HepG2 (cell line): ENCODE results near the gene MAB21L4. TPM values are rescaled to one million over a fixed set of nuclear protein-coding genes. Genes with fewer than 3 reads are reported as not detected.

Experiments used
- DBP ChIP-seq: sonication (generic); formaldehyde crosslinking; IDR thresholded peaks from 2 replicates; pipeline ENCODE4 v1.4.0; 2020; ENCODE audit warnings: missing genetic modification reagents; ENCODE audit errors: not compliant biosample characterization
- HNRNPK ChIP-seq: fragments of 200-400 bp; formaldehyde crosslinking; IDR thresholded peaks from 2 replicates; pipeline ENCODE4 v1.6.1; 2018; ENCODE audit warnings: low read length, low read depth, moderate library complexity, mild to moderate bottlenecking; ENCODE audit not compliant: poor library complexity, severe bottlenecking
- HOMEZ ChIP-seq: IDR thresholded peaks from 2 replicates; pipeline ENCODE4 v1.6.1; 2016; ENCODE audit warnings: low read depth
- IKZF1 ChIP-seq: fragments of 450-650 bp; IDR thresholded peaks from 2 replicates; pipeline ENCODE4 v1.7.1; 2016
- JARID2 ChIP-seq: sonication (generic); formaldehyde crosslinking; IDR thresholded peaks from 2 replicates; pipeline ENCODE4 v1.8.1; 2023; ENCODE audit warnings: missing genetic modification reagents, inconsistent platforms; ENCODE audit not compliant: insufficient replicate concordance
- PRDM10 ChIP-seq: sonication (generic); formaldehyde crosslinking; IDR thresholded peaks from 2 replicates; pipeline ENCODE4 v1.4.0; 2020; ENCODE audit warnings: low read depth, missing genetic modification reagents
- RELA ChIP-seq: sonication (generic); formaldehyde crosslinking; IDR thresholded peaks from 2 replicates; pipeline ENCODE4 v1.4.0; 2020; ENCODE audit warnings: missing genetic modification reagents
- THAP9 ChIP-seq: sonication (generic); formaldehyde crosslinking; IDR thresholded peaks from 2 replicates; pipeline ENCODE4; 2020; ENCODE audit warnings: missing genetic modification reagents, mild to moderate bottlenecking, borderline replicate concordance
- U2AF2 ChIP-seq: fragments of 200-400 bp; formaldehyde crosslinking; IDR thresholded peaks from 2 replicates; pipeline ENCODE4 v1.6.1; 2017; ENCODE audit warnings: low read depth, mild to moderate bottlenecking, low read length
- ZBTB33 ChIP-seq: sonication (generic); formaldehyde crosslinking; IDR thresholded peaks from 2 replicates; pipeline ENCODE4 v1.4.0; 2020; ENCODE audit warnings: missing genetic modification reagents
- ZBTB8A ChIP-seq: sonication (generic); formaldehyde crosslinking; IDR thresholded peaks from 2 replicates; pipeline ENCODE4 v1.4.0; 2020; ENCODE audit warnings: mild to moderate bottlenecking, low read depth, missing genetic modification reagents, borderline replicate concordance
- ZNF580 ChIP-seq: IDR thresholded peaks from 2 replicates; pipeline ENCODE4 v1.6.1; 2016; ENCODE audit warnings: low read depth, borderline replicate concordance
- ZNF781 ChIP-seq: sonication (generic); formaldehyde crosslinking; IDR thresholded peaks from 2 replicates; pipeline ENCODE4 v1.5.1; 2020; ENCODE audit warnings: borderline replicate concordance, mild to moderate bottlenecking, missing genetic modification reagents; ENCODE audit errors: not compliant biosample characterization
- ZNF879 ChIP-seq: sonication (generic); formaldehyde crosslinking; IDR thresholded peaks from 2 replicates; pipeline ENCODE4 v1.8.1; 2023; ENCODE audit warnings: missing genetic modification reagents
- polyA plus RNA-seq, 8 experiments: library from polyadenylated mRNA; depleted of rRNA in 3 of 8; stranded (reverse) in 7 of 8; unstranded in 1 of 8; fragments of >200 nt; fragmentation: Illumina TruSeq in 4 of 8; extraction: Trizol in 4 of 8; gene quantifications; 2 replicates each; pipeline versions ENCODE4 v1.2.1 to v1.2.3, GENCODE V29; 2011 to 2016; ENCODE audit warnings: low read depth in 4 of 8, missing spikeins in 1 of 8, mixed read lengths in 1 of 8; ENCODE audit not compliant: insufficient read depth in 1 of 8
- total RNA-seq, 5 experiments: library from RNA; depleted of rRNA; stranded (reverse); fragments of >200 nt; fragmentation: Illumina TruSeq; extraction: Trizol; gene quantifications; 2 replicates each; pipeline ENCODE4 v1.2.3, GENCODE V29; 2016; ENCODE audit warnings: low read depth in 1 of 5

MAB21L4 gene
- total and polyA plus RNA-seq, 2 of the 13 experiments (the other 11 are each of a cell fraction or from before 2014, with no cell fraction given): 3.0 to 14.0 TPM

- TF ChIP-seq PRDM10 (CRISPR knock-in tag) (0 out of 2 replicates have a peak, but pooled peaks have one; percentile 38), JARID2 (CRISPR knock-in tag) (no peak), IKZF1 (no peak), HNRNPK (no peak), ZNF781 (CRISPR knock-in tag) (no peak), U2AF2 (no peak), ZNF879 (CRISPR knock-in tag) (peak; percentile 84; the same call in 1 of the 2 replicates), RELA (0 out of 2 replicates have a peak, but pooled peaks have one; percentile 84), THAP9 (CRISPR knock-in tag) (peak; percentile 71; the same call in 1 of the 2 replicates), DBP (CRISPR knock-in tag) (no peak), ZBTB8A (CRISPR knock-in tag) (no peak; the same call in 1 of the 2 replicates), HOMEZ (CRISPR knock-in tag) (peak; percentile 97), ZBTB33 (peak; percentile 86; the same call in 1 of the 2 replicates), ZNF580 (CRISPR knock-in tag) (peak; percentile 84; the same call in 1 of the 2 replicates)
Measured at GRCh38 chr2:240873805-240874714, 21.9 kb downstream of the MAB21L4 start (continued).
